ENCODE results near the gene FBXW4.

FBXW4 gene

GRCh38 chr10:101562231-101562630, 132.7 kb downstream of the FBXW4 start:
- H3K4me1 ChIP-seq (ENCODE audit: insufficient read depth, low read length) = no peaks in the 10 kb centered on the region
- H3K9me3 ChIP-seq (ENCODE audit: control insufficient read depth, insufficient read depth, low read length) = no peaks in the 10 kb centered on the region
- H3K9ac ChIP-seq (ENCODE audit: low read depth, low read length) = no peak overlapping the region
- H3K36me3 ChIP-seq (ENCODE audit: insufficient read depth, low read length) = no peaks in the 10 kb centered on the region

GRCh38 chr10:101561068-101561915, 133.7 kb downstream of the FBXW4 start:
- H3K4me1 ChIP-seq (ENCODE audit: insufficient read depth, low read length) = no peaks in the 10 kb centered on the region
- H3K9me3 ChIP-seq (ENCODE audit: control insufficient read depth, insufficient read depth, low read length) = no peaks in the 10 kb centered on the region
- no peak overlapping the region for H3K9ac ChIP-seq (ENCODE audit: low read depth, low read length)
- H3K36me3 ChIP-seq (ENCODE audit: insufficient read depth, low read length) = no peaks in the 10 kb centered on the region
